Activated CD8-positive, alpha-beta T cell treated with anti-CD3 and anti-CD28 coated beads, Interleukin-2, amount 10 ng/mL, durations not matched to agents 7 days and 5 days (primary cell): ENCODE measurements around the gene MSI2. TPM values are rescaled to one million over a fixed set of nuclear protein-coding genes. Genes with fewer than 3 reads are reported as not detected.

Experiments
- ATAC-seq: fragments of 150-1000 bp; cut with Tn5 transposase; one replicate; pipeline ENCODE4 v1.10.0; 2021; ENCODE audit warnings: moderate library complexity
- CTCF ChIA-PET: fragments of 350-600 bp; sonication (Branson Sonifier 250); formaldehyde crosslinking; loops from one replicate; lab custom pipeline; 2021; ENCODE audit warnings: antibody characterized with exemption; lab: Charles Lee
- POLR2A ChIA-PET: fragments of 350-600 bp; sonication (Branson Sonifier 250); formaldehyde crosslinking; loops from one replicate; lab custom pipeline; 2021; ENCODE audit warnings: antibody characterized with exemption; lab: Charles Lee
- DNase-seq: peaks from one replicate; pipeline ENCODE4 v3.0.0-alpha.2; 2020
- H3K27ac Mint-ChIP-seq: one replicate; pipeline ENCODE4 v1.8.0; 2021; ENCODE audit warnings: mild to moderate bottlenecking, mixed read lengths
- H3K27me3 Mint-ChIP-seq: one replicate; pipeline ENCODE4 v1.8.0; 2021; ENCODE audit warnings: low read depth, mixed read lengths
- H3K36me3 Mint-ChIP-seq: one replicate; pipeline ENCODE4 v1.8.0; 2021; ENCODE audit warnings: low read depth, mixed read lengths
- H3K4me1 Mint-ChIP-seq: one replicate; pipeline ENCODE4 v1.8.0; 2021; ENCODE audit warnings: low read depth, mixed read lengths
- H3K4me3 Mint-ChIP-seq: one replicate; pipeline ENCODE4 v1.8.0; 2021; ENCODE audit warnings: mild to moderate bottlenecking, mixed read lengths
- H3K9me3 Mint-ChIP-seq: one replicate; pipeline ENCODE4 v1.8.0; 2022; ENCODE audit warnings: mixed read lengths; ENCODE audit not compliant: insufficient read depth
- total RNA-seq, 2 experiments: library from RNA; stranded (reverse); gene quantifications; one replicate each; pipeline ENCODE4 v1.2.3, GENCODE V29; 2021

The MSI2 gene
- total RNA-seq, 2 experiments from 2014 or later, result 123 to 125 TPM

- no peak overlapping the region for H3K4me3 Mint-ChIP-seq
These were observed 117.4 kb downstream of the MSI2 start for GRCh38 chr17:57373756-57374155.

GRCh38 chr17:57375040-57375769 lies 118.9 kb downstream of the MSI2 start:
- H3K27me3 Mint-ChIP-seq, result no peaks in the 10 kb centered on the region
- peaks cover 9% of the 10 kb centered on the region for H3K9me3 Mint-ChIP-seq
- ATAC-seq (no peak), DNase-seq (no peak)
- H3K27ac Mint-ChIP-seq, result no peak overlapping the region
- H3K36me3 Mint-ChIP-seq, result peaks cover 35% of the 10 kb centered on the region
- H3K4me1 Mint-ChIP-seq, result peaks cover 16% of the 10 kb centered on the region
- ChIA-PET POLR2A (no interaction called here), CTCF (interaction anchor here (0.9 kb wide), 1 partner anchor 10 kb away, joined by 3 read pairs; no protein-coding TSS in a partner anchor)
- H3K4me3 Mint-ChIP-seq, result no peak overlapping the region

More at GRCh38 chr17:57373756-57374155, 117.4 kb downstream of the MSI2 start:
- no peak overlapping the region for H3K27ac Mint-ChIP-seq
- H3K27me3 Mint-ChIP-seq, result no peaks in the 10 kb centered on the region
- no peak for ATAC-seq
- H3K4me1 Mint-ChIP-seq, result peaks cover 12% of the 10 kb centered on the region
- peaks cover 9% of the 10 kb centered on the region for H3K9me3 Mint-ChIP-seq
- peaks cover 33% of the 10 kb centered on the region for H3K36me3 Mint-ChIP-seq
- DNase-seq, result no peak
- POLR2A ChIA-PET, result no interaction called here
- CTCF ChIA-PET, result no interaction called here

GRCh38 chr17:57375770-57376225 lies 119.5 kb downstream of the MSI2 start:
- peaks cover 35% of the 10 kb centered on the region for H3K36me3 Mint-ChIP-seq
- H3K4me3 Mint-ChIP-seq, result no peak overlapping the region
- no peak overlapping the region for H3K27ac Mint-ChIP-seq
- DNase-seq, result no peak
- no peaks in the 10 kb centered on the region for H3K27me3 Mint-ChIP-seq
- ChIA-PET CTCF (no interaction called here), POLR2A (no interaction called here)
- peaks cover 9% of the 10 kb centered on the region for H3K9me3 Mint-ChIP-seq
- H3K4me1 Mint-ChIP-seq, result peaks cover 16% of the 10 kb centered on the region
- no peak for ATAC-seq

- POLR2A ChIA-PET, result no interaction called here
- Mint-ChIP-seq H3K9me3 (peaks cover 9% of the 10 kb centered on the region), H3K27ac (no peak overlapping the region), H3K4me1 (peaks cover 18% of the 10 kb centered on the region), H3K27me3 (no peaks in the 10 kb centered on the region), H3K36me3 (peaks cover 34% of the 10 kb centered on the region), H3K4me3 (no peak overlapping the region)
- CTCF ChIA-PET, result interaction anchor here (1.4 kb wide), 1 partner anchor 134 kb away, joined by 3 read pairs; no protein-coding TSS in a partner anchor
- DNase-seq (no peak), ATAC-seq (no peak)
These were observed 120.8 kb downstream of the MSI2 start for GRCh38 chr17:57377094-57377493.

GRCh38 chr17:57379237-57379894 lies 123.0 kb downstream of the MSI2 start:
- Mint-ChIP-seq H3K27me3 (no peaks in the 10 kb centered on the region), H3K36me3 (peaks cover 21% of the 10 kb centered on the region), H3K4me1 (peaks cover 21% of the 10 kb centered on the region), H3K27ac (no peak overlapping the region), H3K4me3 (no peak overlapping the region), H3K9me3 (no peaks in the 10 kb centered on the region)
- ChIA-PET CTCF (no interaction called here), POLR2A (no interaction called here)
- ATAC-seq (no peak), DNase-seq (no peak)

GRCh38 chr17:57379895-57380434 lies 123.6 kb downstream of the MSI2 start:
- CTCF ChIA-PET, result interaction anchor here (0.9 kb wide), 1 partner anchor 97 kb away, joined by 3 read pairs; no protein-coding TSS in a partner anchor
- no peak for DNase-seq

GRCh38 chr17:57381498-57381897 lies 125.2 kb downstream of the MSI2 start:
- ATAC-seq (no peak), DNase-seq (no peak)
- no peak overlapping the region for H3K27ac Mint-ChIP-seq
- ChIA-PET CTCF (no interaction called here), POLR2A (no interaction called here)
- peaks cover 21% of the 10 kb centered on the region for H3K4me1 Mint-ChIP-seq
- H3K36me3 Mint-ChIP-seq, result peaks cover 32% of the 10 kb centered on the region
- peaks cover 15% of the 10 kb centered on the region for H3K9me3 Mint-ChIP-seq
- H3K4me3 Mint-ChIP-seq, result no peak overlapping the region
- no peaks in the 10 kb centered on the region for H3K27me3 Mint-ChIP-seq

More at GRCh38 chr17:57379895-57380434, 123.6 kb downstream of the MSI2 start:
- Mint-ChIP-seq H3K27me3 (no peaks in the 10 kb centered on the region), H3K9me3 (peaks cover 4% of the 10 kb centered on the region), H3K4me3 (no peak overlapping the region), H3K4me1 (peaks cover 21% of the 10 kb centered on the region), H3K36me3 (peaks cover 25% of the 10 kb centered on the region), H3K27ac (no peak overlapping the region)
- ATAC-seq, result no peak
- POLR2A ChIA-PET, result no interaction called here

- ATAC-seq (no peak), DNase-seq (no peak)
- POLR2A ChIA-PET, result no interaction called here
- H3K27me3 Mint-ChIP-seq, result no peaks in the 10 kb centered on the region
- peaks cover 30% of the 10 kb centered on the region for H3K9me3 Mint-ChIP-seq
- H3K4me1 Mint-ChIP-seq, result peaks cover 14% of the 10 kb centered on the region
- H3K4me3 Mint-ChIP-seq, result no peak overlapping the region
- CTCF ChIA-PET, result interaction anchor here (1.0 kb wide), 1 partner anchor 141 kb away, joined by 5 read pairs; no protein-coding TSS in a partner anchor
- peaks cover 51% of the 10 kb centered on the region for H3K36me3 Mint-ChIP-seq
- H3K27ac Mint-ChIP-seq, result no peak overlapping the region
These were observed 127.9 kb downstream of the MSI2 start for GRCh38 chr17:57384219-57384618.

GRCh38 chr17:57385975-57386374 lies 129.7 kb downstream of the MSI2 start:
- ATAC-seq, result no peak
- H3K36me3 Mint-ChIP-seq, result peaks cover 64% of the 10 kb centered on the region
- DNase-seq, result no peak
- H3K9me3 Mint-ChIP-seq, result peaks cover 30% of the 10 kb centered on the region
- peaks cover 5% of the 10 kb centered on the region for H3K4me1 Mint-ChIP-seq
- ChIA-PET CTCF (no interaction called here), POLR2A (no interaction called here)
- H3K27me3 Mint-ChIP-seq, result no peaks in the 10 kb centered on the region
- H3K27ac Mint-ChIP-seq, result no peak overlapping the region
- H3K4me3 Mint-ChIP-seq, result no peak overlapping the region

GRCh38 chr17:57387575-57387974 lies 131.3 kb downstream of the MSI2 start:
- no peaks in the 10 kb centered on the region for H3K27me3 Mint-ChIP-seq
- H3K4me3 Mint-ChIP-seq, result no peak overlapping the region
- ChIA-PET POLR2A (no interaction called here), CTCF (no interaction called here)
- DNase-seq, result no peak
- peaks cover 40% of the 10 kb centered on the region for H3K9me3 Mint-ChIP-seq
- H3K27ac Mint-ChIP-seq, result no peak overlapping the region
- no peak for ATAC-seq
- H3K4me1 Mint-ChIP-seq, result no peaks in the 10 kb centered on the region
- H3K36me3 Mint-ChIP-seq, result peaks cover 74% of the 10 kb centered on the region

- DNase-seq, result no peak
- Mint-ChIP-seq H3K27me3 (no peaks in the 10 kb centered on the region), H3K4me3 (no peak overlapping the region), H3K4me1 (no peaks in the 10 kb centered on the region), H3K36me3 (peaks cover 80% of the 10 kb centered on the region), H3K27ac (no peak overlapping the region), H3K9me3 (peaks cover 45% of the 10 kb centered on the region)
- no peak for ATAC-seq
- POLR2A ChIA-PET, result no interaction called here
- CTCF ChIA-PET, result no interaction called here
These were observed 131.9 kb downstream of the MSI2 start for GRCh38 chr17:57388131-57388725.
